SU-DHL-6 (cell line): ENCODE results near the gene CLEC17A.

Experiments
- CTCF ChIP-seq: fragments of 200-600 bp; sonication (generic); IDR thresholded peaks from one replicate; pipeline ENCODE4 v1.5.1; 2017; ENCODE audit warnings: antibody characterized with exemption, mild to moderate bottlenecking, low read length, moderate library complexity; ENCODE audit not compliant: insufficient read depth, poor library complexity, severe bottlenecking
- EZH2phosphoT487 ChIP-seq: fragments of 200-600 bp; sonication (generic), shearing (Covaris generic); conservative IDR thresholded peaks from 2 replicates; pipeline ENCODE4 v1.6.1; 2018; ENCODE audit warnings: mild to moderate bottlenecking, antibody characterized with exemption, low read length, moderate library complexity, mixed read lengths

GRCh38 chr19:14570864-14571527 lies 11.9 kb upstream of the CLEC17A start:
- TF ChIP-seq CTCF (no peak), EZH2phosphoT487 (no peak)
